C4-2B (cell line): Measurements from ENCODE around the gene CRMP1.
A peak's percentile ranks its signal among the peaks of the same experiment; 100 is the strongest.

Experiments used
- CTCF ChIP-seq: fragments of 450-650 bp; conservative IDR thresholded peaks from 2 replicates; pipeline ENCODE4 v1.5.1; 2017; ENCODE audit warnings: mild to moderate bottlenecking
- ZFX ChIP-seq: fragments of 450-650 bp; IDR thresholded peaks from 2 replicates; pipeline ENCODE4 v1.6.1; 2017

- TF ChIP-seq CTCF (peak; percentile 62), ZFX (no peak)
These were observed 102.4 kb downstream of the CRMP1 start for GRCh38 chr4:5790546-5790857.
